GM10266 (cell line): ENCODE measurements around the gene TMEM132D.

ENCODE experiments used
- DNase-seq: peaks from one replicate; pipeline ENCODE4 v3.0.0; 2012; ENCODE audit errors: extremely low spot score
- CTCF ChIP-seq: IDR thresholded peaks from 2 replicates; pipeline ENCODE4 v1.5.1; 2012; ENCODE audit warnings: mild to moderate bottlenecking, low read depth; ENCODE audit not compliant: control insufficient read depth, insufficient read depth; ENCODE audit errors: missing control alignments

The TMEM132D gene

GRCh38 chr12:129538137-129538536 is 365.7 kb downstream of the TMEM132D start:
- DNase-seq, result no peak
- TF ChIP-seq CTCF, result no peak

DNA sequence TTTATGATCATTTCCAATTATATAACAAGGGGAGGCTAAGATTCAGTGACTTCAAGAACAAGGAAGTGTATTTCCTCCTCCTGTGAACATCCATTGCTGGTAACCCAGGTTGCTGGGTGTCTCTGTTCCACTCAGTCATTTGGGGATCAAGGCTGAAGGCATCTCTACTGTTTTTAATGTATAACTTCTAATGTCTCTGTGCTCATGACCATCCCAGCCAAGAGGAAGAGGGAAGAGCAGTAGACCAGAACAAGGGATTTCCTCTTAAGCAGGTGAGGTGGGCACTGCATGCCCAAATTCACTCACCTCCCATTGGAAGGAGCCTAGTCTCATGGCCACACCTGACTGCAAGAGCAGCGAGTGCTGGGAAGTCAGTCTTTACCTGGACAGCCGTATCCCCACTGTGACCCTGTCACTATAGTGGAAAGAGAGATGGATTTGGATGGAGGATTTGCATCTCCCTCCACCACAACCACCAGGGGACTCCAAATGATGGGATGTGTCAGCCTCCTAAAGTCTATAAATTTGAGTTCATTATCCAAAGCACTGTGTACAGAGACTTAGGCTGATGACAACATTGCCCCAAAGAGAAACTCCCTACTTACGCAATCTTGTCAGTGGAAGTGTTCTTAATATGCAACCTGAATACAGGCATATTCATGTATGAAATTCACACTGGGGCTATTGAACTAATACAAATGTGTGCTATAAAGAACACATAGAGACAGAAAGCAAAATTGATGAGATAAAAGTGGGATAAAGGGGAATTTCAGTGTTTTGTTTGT is 368.7 kb downstream of the TMEM132D start:
- TF ChIP-seq CTCF, result no peak
- DNase-seq, result no peak

DNA sequence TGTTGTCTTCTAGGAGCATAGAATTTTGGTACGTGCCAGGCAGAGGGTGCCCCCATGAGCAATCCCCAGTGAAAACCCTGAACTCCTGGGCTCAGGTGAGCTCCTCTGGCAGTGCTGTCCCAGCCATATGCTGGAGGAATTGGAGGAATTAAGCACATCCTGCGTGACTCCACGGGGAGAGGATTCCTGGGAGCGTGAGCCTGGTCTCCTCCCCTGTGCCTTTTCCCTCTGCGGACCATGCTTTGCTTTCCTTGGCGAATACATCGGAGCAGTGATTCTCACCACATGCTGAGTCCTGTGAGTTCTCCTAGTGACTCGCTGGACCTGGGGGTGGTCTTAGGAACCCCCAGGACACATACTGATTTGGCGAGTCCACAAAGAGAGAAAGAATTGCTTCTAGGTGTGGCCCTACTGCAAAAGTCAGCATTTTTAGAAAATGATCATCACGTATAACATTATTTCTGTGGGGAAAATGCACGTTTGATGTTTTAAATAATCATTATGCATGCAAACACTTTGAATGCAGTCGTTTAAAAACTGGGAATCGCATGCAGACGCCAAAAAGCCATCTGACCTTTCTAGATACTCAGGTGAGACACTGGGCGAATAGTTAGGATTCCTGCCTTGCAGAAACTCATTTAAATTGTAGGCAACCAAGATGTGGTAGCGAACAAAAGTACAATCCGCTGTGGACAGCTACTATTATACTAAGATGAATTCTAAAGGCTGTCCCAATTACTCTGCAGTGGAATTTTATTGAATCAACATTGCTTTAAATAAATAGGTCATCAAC is 370.9 kb downstream of the TMEM132D start:
- no peak for TF ChIP-seq CTCF
- DNase-seq, result no peak

- TF ChIP-seq CTCF, result no peak
- DNase-seq, result no peak
Measured at GRCh38 chr12:129532082-129532481, 371.7 kb downstream of the TMEM132D start.

GRCh38 chr12:129530984-129531383 is 372.8 kb downstream of the TMEM132D start:
- DNase-seq, result no peak
- TF ChIP-seq CTCF, result no peak

DNA sequence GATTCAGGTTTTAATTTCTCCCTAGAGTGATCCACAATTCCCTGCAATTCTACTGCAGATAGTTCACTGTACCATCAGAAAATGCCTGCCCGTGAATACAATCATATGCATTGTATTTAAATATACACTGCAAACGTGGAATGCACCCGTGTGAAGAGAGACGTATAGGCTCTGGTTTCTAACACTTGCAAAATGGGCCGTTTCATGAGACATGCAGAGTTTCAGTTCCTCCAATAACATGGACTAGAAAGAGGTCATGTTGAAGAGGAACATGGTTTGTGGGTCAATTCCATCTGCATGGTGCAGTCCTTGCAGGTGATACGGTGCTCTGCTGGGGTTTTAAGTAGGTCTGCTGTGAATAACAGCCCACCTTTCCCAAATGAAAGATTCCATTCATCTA is 373.3 kb downstream of the TMEM132D start:
- DNase-seq, result no peak
- no peak for TF ChIP-seq CTCF

DNA sequence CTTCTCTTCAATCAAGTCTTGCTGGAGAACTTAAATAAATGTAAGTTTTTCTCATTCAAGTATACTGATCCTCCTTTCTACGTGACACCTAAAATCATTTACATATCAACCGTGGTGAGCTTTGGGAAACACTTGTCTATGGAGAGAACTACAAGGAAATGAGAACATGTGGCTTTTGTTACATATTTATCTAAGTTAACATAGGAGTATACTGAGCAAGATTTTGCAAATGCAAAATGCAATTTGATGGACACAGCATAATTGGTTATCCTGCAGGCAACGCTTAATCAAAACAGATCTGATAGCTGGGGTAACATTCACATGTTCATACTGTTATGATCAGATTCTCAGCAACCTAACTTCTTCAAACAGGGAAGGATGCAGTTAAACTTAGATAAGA is 376.3 kb downstream of the TMEM132D start:
- no peak for TF ChIP-seq CTCF
- no peak for DNase-seq
